Activated CD4-positive, alpha-beta T cell treated with anti-CD3 and anti-CD28 coated beads, Interleukin-2, amount 50 U/mL, for 24 hours (primary cell): ENCODE data around the gene ME1.
"Not testable (repeated sequence)": the region's sequence is repeated elsewhere in the genome, so short reads cannot be mapped to it uniquely, and the experiment has no call there.

Experiments used
- DNase-seq, 2 donors: peaks; one replicate each; pipeline ENCODE4 v3.0.0-alpha.2; 2020; ENCODE audit warnings: low read depth in 1 of 2, low spot score in 1 of 2

Gene ME1

DNA sequence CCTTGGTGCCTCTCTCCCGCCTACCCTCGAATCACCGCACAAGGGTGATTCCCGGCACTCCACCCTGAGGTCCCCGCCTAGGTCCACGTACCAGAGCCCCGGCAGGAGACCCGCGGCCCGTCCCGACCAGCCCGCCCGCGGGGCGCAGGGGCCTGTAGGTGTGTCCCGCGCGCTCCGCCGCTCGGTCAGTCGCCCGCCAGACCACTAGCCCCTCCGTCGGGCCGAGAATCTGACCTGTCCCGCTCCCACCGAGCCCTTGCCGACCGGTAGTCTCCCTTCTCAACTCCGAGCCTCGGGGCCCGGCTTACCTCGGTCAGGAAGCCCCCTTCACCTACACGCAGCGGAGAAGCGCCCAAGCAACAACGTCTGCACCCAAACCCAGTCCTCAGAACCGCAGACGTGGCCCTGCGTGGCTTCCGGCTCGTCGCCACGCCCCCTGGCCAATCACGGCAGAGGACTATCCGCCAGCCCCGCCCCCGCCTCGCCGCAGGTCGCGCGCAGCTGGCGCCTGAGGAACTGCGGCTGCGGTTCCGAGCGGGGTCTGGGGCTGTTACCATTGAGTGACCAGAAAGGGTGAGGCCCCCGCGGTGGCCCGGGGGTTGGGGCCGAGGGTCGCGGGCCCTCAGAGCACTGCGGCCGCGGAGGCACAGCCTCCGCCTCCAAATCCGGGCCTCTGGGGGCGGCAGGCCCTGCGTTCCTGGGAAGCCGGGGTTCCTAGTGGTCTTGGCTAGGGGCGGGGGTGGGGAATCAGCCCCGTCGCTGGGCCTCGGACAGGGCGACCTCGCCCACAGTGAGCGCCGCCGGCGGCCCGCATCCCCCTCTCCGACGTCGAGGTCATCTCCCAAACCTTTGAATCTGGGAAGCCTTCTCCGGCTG, 237.7 kb downstream of the ME1 start, which contains the start of the genes PGM3 and RWDD2A:
Gene PGM3 (minus strand): TSS at position 395 of the 876 bp plus-strand sequence. CDS start 2,253 bp downstream, outside the sequence.
Gene RWDD2A (plus strand): TSS at position 487 of the 876 bp plus-strand sequence. CDS start 1,095 bp downstream, outside the sequence.
- peak; percentile 69 to 78 for DNase-seq

- DNase-seq = no peak
Observed at GRCh38 chr6:83192456-83192855, 238.4 kb downstream of the ME1 start.

DNA sequence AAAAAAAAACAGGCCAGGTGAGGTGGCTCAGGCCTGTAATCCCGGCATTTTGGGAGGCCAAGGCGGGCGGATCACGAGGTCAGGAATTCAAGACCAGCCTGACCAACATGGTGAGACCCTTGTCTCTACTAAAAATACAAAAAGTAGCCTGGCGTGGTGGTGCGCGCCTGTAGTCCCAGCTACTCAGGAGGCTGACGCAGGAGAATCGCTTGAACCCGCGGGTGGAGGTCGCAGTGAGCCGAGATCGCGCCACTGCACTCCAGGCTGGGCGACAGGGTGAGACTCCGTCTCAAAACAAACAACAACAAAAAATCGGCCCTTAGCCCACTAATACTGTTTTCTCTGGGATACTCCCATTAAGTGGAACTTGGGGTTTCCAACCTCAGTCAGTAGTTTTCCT, 238.9 kb downstream of the ME1 start:
- DNase-seq = not testable (repeated sequence)

- no peak for DNase-seq
Observed at GRCh38 chr6:83190626-83191025, 240.2 kb downstream of the ME1 start.

GRCh38 chr6:83188501-83188900, 242.3 kb downstream of the ME1 start:
- DNase-seq = no peak

- DNase-seq = no peak
Observed at GRCh38 chr6:83185096-83185495, 245.8 kb downstream of the ME1 start.

DNA sequence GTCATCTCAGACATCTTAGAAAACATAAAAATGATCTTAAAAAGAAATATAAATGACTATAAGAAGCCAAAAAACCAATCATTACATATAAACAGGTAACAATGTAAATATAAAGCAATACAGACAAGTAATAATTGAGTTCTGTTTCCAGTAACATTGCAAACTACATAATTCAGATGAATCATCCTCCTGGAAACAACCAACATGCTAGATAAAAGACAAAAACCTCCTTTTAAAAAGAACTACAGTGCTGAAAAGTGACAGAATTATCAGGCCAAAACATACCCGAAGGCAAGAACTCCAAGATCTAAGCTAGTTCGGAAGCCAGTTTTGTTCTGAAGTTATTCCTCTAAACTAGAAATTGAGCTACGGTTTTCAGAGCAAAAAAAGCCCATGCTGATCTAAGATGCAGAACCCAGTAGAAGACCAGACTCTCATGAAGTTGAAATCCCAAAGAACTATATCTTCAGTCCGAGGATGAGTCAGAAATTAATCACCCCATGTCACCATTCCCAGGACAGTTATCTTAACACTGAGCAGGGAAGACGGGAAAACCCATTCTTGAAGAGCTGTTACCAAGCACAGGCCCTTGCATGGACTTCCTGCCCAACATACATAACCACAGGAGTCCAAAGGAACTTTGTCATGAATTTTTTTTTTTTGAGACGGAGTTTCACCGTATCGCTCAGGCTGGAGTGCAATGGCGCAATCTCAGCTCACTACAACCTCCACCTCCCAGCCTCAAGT, 247.6 kb downstream of the ME1 start:
- DNase-seq = no peak

DNA sequence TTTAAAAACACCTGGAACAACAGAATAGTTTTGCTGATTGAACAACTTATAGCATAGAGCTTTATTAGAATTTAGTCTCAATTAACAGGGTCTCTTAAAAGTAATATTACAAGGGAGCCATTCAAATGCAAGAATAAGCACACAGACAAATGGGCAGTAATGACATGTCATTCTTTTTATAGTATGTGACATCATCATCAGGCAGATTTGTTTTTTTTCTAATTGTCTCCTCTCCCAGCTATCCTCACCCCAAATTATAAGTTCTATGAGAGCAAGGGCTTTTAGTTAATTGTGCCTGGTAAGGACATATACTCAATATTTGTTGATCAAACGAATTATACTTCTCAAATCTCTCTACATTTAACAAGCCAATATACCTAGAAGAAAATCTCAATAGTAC, 248.7 kb downstream of the ME1 start:
- no peak for DNase-seq

DNA sequence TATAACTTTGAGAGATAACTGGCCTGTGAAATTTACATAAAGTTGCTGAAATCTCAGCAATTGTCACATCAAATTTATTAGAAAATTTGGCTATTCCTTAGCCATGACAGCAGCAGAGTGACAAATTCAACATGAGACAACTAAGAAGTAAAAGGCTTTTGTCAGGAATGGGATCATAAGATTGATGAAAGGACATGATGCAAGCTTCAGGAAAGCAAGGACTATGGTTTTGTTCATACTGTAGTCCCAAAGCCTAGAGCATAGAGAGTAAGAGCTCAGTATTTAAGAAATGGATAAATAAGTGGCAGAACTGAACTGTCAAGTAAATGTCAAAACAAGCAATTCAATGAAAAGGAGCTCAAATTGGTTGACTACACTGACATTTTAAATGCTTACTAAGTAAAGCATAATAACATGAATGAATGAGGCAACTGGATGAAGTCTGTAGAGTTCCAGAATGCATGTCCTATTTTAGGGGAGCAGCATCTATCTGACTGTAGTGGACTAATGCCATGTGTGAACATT, 250.4 kb downstream of the ME1 start:
- no peak for DNase-seq

GRCh38 chr6:83176246-83176645, 254.6 kb downstream of the ME1 start:
- no peak for DNase-seq

GRCh38 chr6:83169511-83169910, 261.3 kb downstream of the ME1 start:
- no peak for DNase-seq

DNA sequence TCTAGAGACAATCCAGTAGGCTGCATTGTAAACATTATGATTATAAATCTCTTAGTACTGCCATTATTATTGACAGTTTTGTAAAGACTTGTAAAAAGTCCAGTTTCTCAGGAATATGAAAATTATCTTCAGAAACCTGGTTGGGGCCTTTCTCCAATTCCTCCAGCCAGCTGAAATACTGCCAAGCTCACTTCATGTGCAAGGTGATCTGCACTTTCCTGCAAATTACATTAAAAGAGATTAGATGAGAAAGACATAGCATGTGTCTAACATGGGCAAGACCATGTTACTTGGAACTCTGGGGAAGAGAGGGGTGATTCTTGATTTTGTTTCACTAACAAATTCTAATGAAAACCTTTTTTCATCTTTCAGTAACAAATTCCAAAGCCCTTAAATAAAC, 261.7 kb downstream of the ME1 start:
- DNase-seq = no peak

DNA sequence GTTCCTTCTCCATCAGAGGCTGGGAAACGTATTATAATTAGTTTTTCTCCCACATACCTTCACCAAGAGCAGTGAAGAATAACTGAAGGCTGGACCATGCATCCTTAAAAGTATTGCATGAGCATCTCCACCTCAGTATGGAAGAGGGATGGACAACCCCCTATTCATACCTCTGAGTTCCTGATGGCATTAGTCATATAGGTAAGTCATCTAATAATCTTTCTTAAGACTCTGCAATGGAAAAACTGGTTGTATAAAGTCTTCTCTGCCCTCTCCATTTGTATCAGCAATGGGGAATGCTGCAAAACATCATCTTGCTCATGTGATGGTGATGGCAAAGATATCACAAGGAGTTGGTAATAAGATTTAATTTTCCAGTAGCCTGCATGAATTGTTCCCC, 262.3 kb downstream of the ME1 start:
- DNase-seq = no peak

DNA sequence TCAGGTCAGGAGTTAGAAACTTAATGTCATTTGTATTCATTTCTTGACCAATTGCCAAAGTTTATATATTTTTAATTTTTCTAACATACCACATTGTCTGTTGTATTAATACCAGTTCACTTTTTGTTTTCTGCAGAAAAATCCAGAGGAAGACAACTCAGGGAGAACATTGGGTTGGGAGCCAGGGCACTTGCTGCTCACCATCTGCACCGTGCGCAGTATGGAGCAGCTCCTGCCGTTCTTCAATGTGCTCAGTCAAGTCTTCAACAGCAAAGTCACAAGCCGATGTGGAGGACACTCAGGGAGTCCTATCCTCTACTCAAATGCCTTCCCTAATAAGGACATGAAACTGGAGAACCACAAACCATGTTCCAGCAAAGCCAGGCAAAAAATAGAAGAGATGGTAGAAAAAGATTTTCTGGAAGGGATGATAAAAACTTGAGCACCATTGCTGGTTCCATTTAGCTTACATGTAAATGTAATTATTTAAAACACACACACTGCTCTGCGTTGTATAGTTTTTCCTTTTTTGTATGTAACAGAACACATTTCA, 263.0 kb downstream of the ME1 start:
- no peak for DNase-seq
